Measurements from ENCODE around the gene CERK.
A peak's percentile ranks its signal among the peaks of the same experiment; 100 is the strongest.

Gene CERK

DNA sequence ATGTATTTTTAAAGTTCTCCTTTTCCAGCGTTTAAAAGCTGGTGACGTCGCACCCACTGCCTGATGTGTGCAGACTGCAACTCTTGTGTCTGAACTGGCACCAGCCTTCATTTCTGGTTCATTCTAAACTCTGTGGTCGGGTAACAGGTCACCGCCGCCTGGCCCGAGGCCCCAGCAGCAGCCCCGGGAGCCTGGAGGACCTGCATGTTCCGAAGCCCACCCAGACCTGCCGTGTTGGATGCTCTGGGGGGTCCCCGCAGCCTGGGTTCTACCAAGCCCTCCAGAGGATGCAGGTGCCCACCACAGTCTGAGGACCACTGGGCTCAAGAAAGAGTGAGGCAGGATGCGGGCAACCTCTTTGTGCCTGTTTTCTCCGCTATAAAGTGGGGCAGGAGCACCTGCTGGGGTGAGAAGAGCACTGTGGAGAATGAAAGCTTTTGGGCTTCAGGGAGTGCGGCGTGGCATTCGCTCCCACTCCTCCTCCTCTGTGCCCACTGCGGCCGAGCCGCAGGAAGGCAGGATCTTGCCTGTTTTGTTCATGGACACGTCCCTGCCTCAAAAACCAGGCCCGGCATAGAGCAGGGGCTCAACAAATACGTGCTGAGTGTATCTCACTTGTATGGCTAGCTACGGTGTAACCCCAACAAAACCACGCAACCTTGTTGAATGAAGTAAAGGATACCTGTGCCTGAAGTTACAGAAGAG is 40.1 kb downstream of the CERK start:
- no peak for DNase-seq

- no peak for DNase-seq
Observed at GRCh38 chr22:46696614-46697013, 41.4 kb downstream of the CERK start.

- no peak for DNase-seq
Observed at GRCh38 chr22:46696229-46696518, 41.9 kb downstream of the CERK start.

- no peak for DNase-seq
Observed at GRCh38 chr22:46695346-46696228, 42.5 kb downstream of the CERK start.

- DNase-seq = no peak
Observed at GRCh38 chr22:46694416-46695170, 43.5 kb downstream of the CERK start.

GRCh38 chr22:46693634-46694415 is 44.2 kb downstream of the CERK start:
- DNase-seq = no peak

GRCh38 chr22:46691571-46691970 is 46.5 kb downstream of the CERK start:
- no peak for DNase-seq

- DNase-seq = no peak
Observed at GRCh38 chr22:46690146-46690545, 47.9 kb downstream of the CERK start.

- DNase-seq = no peak
Observed at GRCh38 chr22:46688949-46689348, 49.1 kb downstream of the CERK start.

- no peak for DNase-seq
Observed at GRCh38 chr22:46687460-46687859, 50.6 kb downstream of the CERK start.

- no peak for DNase-seq
Observed at GRCh38 chr22:46687048-46687444, 51.0 kb downstream of the CERK start.

- no peak for DNase-seq
Observed at GRCh38 chr22:46686221-46687047, 51.6 kb downstream of the CERK start.

- peak; percentile 48 for DNase-seq
Observed at GRCh38 chr22:46684706-46685105, 53.3 kb downstream of the CERK start.

DNA sequence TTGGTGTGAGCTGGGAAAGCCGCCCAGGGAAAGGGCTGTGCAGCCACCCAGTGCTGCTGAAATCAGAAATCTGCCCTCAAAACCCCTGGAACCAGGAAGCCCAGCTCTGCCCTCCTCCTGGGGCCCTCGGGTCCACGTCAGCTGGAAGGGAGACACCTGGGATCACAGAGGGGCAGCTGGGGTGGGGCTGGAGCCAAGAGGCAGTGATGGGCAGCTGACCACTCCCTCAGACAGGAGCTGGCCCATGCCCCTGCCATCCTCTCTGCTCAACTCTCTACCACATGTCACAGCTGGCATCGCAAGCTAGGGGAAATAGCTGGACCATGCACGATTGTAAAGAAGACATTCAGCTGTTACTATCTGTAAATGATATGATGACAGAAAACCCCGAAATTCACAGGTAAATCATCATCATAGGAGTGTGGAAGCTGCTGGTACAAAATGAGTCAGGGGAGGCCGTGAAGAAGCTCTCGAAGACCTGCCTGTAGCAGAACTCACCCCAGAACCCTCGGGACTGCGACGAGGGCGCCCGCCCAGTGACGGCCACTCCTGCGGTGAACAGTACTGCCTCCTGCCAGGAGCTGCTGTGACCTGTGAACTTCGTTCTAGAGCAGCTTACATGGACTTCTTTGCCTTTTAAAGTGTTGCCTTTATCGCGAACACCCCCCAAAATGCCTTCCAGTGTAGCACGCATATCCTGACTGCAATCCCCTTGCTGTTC is 55.9 kb downstream of the CERK start:
- DNase-seq = no peak

- no peak for DNase-seq
Observed at GRCh38 chr22:46681010-46681409, 57.0 kb downstream of the CERK start.

DNA sequence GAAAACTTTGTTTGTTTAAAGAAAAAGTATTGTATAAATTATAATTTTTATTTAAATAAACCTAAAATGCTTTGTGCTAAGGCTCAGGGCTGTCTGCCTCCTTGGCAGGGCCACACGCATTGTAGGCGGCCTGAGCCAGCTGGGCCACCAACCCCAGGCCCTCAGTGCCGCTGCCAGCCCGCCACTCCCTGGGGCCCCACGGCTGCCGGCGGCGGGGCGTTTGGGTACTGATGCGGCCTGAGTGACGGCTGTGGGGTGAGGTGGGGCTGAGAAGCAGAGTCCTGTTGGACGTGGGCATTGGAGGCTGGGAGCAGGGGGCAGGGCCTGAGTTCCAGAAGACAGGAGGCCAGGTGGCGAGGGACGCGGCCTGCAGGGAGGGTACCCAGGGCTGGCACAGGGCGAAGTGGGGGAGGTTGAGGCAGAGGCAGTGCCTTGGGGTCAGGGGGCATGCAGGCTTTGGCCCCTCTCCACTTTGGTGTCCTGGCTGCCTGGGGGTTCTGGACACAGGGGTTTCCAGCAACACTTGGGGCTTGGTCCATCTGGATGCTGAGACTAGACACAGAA is 58.3 kb downstream of the CERK start:
- DNase-seq = no peak

- DNase-seq = no peak
Observed at GRCh38 chr22:46678785-46679700, 59.0 kb downstream of the CERK start.

DNA sequence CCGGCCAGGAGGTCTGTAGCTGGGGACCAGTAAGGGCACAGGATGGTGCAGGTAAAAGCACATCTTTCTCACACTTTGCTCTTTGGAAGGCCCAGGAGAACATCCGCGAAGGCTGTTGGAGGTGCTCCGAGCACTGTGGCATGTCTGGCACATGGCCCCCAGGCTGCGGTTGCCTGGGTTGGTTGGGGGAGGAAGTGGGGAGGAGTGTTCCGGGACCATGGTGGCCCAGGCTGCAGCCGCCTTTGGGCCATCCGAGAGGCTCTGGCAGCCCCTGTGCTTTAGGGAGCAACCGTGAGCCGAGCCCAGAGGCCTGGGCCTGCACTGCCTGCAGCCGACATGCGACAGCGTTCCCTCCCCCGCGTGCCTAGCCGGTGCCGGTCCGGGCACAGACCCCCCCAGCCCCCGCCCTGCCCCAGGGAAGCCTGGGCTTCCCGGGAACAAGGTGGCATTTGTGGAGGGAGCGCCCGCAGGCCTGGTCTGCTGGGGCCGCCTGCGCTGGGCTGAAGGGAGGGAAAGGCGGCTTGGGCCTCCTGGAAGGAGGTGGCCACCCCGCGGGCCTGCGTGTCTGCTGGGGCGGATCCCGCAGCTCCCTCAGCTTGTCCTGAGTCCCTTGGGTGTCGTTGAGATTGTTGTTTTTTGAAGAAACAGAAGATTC is 59.9 kb downstream of the CERK start:
- no peak for DNase-seq

DNA sequence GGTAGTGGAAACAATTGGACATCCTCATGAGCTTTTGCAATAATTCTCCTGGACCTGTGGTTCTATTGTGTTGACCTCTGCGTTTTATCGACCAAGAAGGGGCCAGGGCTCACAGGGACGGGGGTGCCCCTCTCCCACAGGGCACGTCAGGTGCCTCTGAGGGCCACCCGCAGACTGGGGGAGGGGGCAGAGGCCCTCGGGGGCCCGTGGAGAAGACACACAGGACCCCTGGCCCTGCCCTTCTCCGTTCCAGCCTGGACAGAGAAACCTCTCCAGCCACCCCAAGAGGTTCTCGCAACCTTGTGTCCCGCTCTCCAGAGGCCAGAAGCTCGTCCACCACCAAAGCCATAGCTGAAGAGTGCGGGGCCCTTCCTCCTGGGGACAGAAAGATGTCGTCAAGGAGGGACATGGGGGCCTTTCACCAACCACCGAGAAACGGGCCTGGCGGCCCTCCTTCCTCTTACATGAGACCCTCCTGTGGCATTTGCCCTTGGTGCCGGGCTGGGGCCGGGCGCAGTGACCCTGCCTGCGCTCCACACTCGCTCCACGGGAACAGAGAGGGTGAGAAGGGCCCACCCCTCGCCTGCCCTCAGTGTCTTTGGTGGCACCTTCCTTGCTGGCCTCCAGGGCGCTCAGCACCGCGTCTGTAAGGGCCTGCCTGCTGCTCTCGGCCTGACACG is 60.6 kb downstream of the CERK start:
- no peak for DNase-seq
